ENCODE results near the gene ANKRD16. TPM values are rescaled to one million over a fixed set of nuclear protein-coding genes. Genes with fewer than 3 reads are reported as not detected.

ANKRD16 gene
- total and polyA plus RNA-seq, 2 of the 8 experiments (the other 6 are each of a cell fraction or from before 2014, with no cell fraction given): 8.2 to 12.7 TPM

- Histone ChIP-seq H2BK15ac (ENCODE audit: low read length) (no peak overlapping the region), H2BK12ac (ENCODE audit: low read depth, low read length) (no peak overlapping the region), H4K8ac (ENCODE audit: extremely low read depth, insufficient read depth, low read length) (no peak overlapping the region), H3K23me2 (ENCODE audit: low read depth, low read length) (no peaks in the 10 kb centered on the region), H2AFZ (ENCODE audit: low read length) (no peak overlapping the region), H3K14ac (ENCODE audit: insufficient read length) (no peak overlapping the region), H3K56ac (replicated peaks; ENCODE audit: insufficient read length, low read depth, low read length) (no peak overlapping the region), H4K20me1 (replicated peaks in 1 of 2; ENCODE audit: control insufficient read depth in 1 of 2, insufficient read depth in 2 of 2, low read length in 2 of 2) (peaks cover 0 to 2% of the 10 kb centered on the region in 2 experiments), H3K79me1 (ENCODE audit: low read depth, low read length) (no peaks in the 10 kb centered on the region), H3K4me3 (ENCODE audit: extremely low read depth in 1 of 4, insufficient read depth in 2 of 4, low read depth in 3 of 4, low read length in 4 of 4) (no peak overlapping the region), H2BK20ac (ENCODE audit: low read length) (no peak overlapping the region), H3K4me1 (replicated peaks in 1 of 4; ENCODE audit: control insufficient read depth in 3 of 4, insufficient read depth in 4 of 4, low read length in 3 of 4) (no peaks in the 10 kb centered on the region), H2BK5ac (ENCODE audit: low read depth, low read length) (no peak overlapping the region), H3K23ac (ENCODE audit: insufficient read length) (no peak overlapping the region), H2AK5ac (ENCODE audit: low read depth, low read length) (no peak overlapping the region), H3K4me2 (ENCODE audit: insufficient read depth in 1 of 2, low read depth in 2 of 2, low read length in 2 of 2) (no peak overlapping the region), H4K91ac (replicated peaks; ENCODE audit: insufficient read length, low read length) (no peak overlapping the region), H3K27ac (ENCODE audit: low read depth, low read length) (no peak overlapping the region), H3K9ac (replicated peaks in 1 of 4; ENCODE audit: extremely low read depth in 1 of 4, low read depth in 3 of 4, low read length in 3 of 4) (no peak overlapping the region), H2BK120ac (replicated peaks; ENCODE audit: low read depth, low read length) (no peak overlapping the region), H3K36me3 (ENCODE audit: control insufficient read depth in 2 of 4, insufficient read depth in 4 of 4, low read length in 3 of 4) (peaks cover 22 to 56% (median 42%) of the 10 kb centered on the region in 4 experiments), H3K4ac (replicated peaks; ENCODE audit: insufficient read length, low read depth, low read length) (no peak overlapping the region), H3K18ac (ENCODE audit: extremely low read depth, low read length) (no peak overlapping the region), H3K27me3 (replicated peaks in 1 of 4; ENCODE audit: control insufficient read depth in 3 of 4, extremely low read depth in 1 of 4, insufficient read depth in 3 of 4, low read length in 3 of 4) (no peaks in the 10 kb centered on the region), H4K5ac (ENCODE audit: insufficient read length, low read depth, low read length) (no peak overlapping the region), H3K9me3 (ENCODE audit: insufficient read depth in 2 of 2, low read depth in 1 of 2, low read length in 1 of 2) (no peaks in the 10 kb centered on the region), H3K79me2 (ENCODE audit: control insufficient read depth in 1 of 2, insufficient read depth in 2 of 2, low read length in 2 of 2) (no peaks in the 10 kb centered on the region)
- FAIRE-seq (no peak), DNase-seq (ENCODE audit: low read depth in 1 of 2, low spot score in 2 of 2) (no peak)
- CTCF ChIA-PET (ENCODE audit: partially characterized antibody): interaction anchor here (0.7 kb wide), 1 partner anchor 156 kb away, joined by 4 read pairs; no protein-coding TSS in a partner anchor
- TF ChIP-seq CREB1 (IDR thresholded peaks at IDR 0.05) (no peak), TCF12 (IDR thresholded peaks at IDR 0.05; ENCODE audit: low read depth, low read length) (no peak), SP4 (IDR thresholded peaks at IDR 0.05; ENCODE audit: low read length) (no peak), GTF2F1 (IDR thresholded peaks at IDR 0.05; ENCODE audit: borderline replicate concordance, low read depth, low read length) (no peak)
- POLR2A ChIA-PET (ENCODE audit: partially characterized antibody): no interaction called here
- WGBS, 2 experiments (ENCODE audit: extremely low coverage in 1 of 2, insufficient coverage in 1 of 2, insufficient read length in 1 of 2, insufficient replicate concordance in 2 of 2, low coverage in 1 of 2, low lambda C conversion rate in 2 of 2, missing lambda C conversion rate in 1 of 2): 85% methylated on average over 11 of the region's 11 CpGs; no CpG with 5 or more reads in 1 of the 2 experiments
Measured at GRCh38 chr10:5930272-5930671, 40.6 kb upstream of the ANKRD16 start.
